ENCODE results near the gene PAX5.

Gene PAX5

GRCh38 chr9:36898431-36899020, 135.5 kb downstream of the PAX5 start:
- no peaks in the 10 kb centered on the region for H3K27me3 ChIP-seq (ENCODE audit: control insufficient read depth, low read length)
- peaks cover 4% of the 10 kb centered on the region for H4K20me1 ChIP-seq (ENCODE audit: control insufficient read depth, insufficient read depth, low read depth, low read length)
- H3K9me3 ChIP-seq (ENCODE audit: control insufficient read depth, insufficient read depth, low read length) = no peaks in the 10 kb centered on the region
- H3K4me2 ChIP-seq (ENCODE audit: low read length) = no peak overlapping the region
- no peaks in the 10 kb centered on the region for H3F3A ChIP-seq (ENCODE audit: control insufficient read depth, insufficient read depth)
- H3K9me2 ChIP-seq (replicated peaks; ENCODE audit: control insufficient read depth, low read length) = no peaks in the 10 kb centered on the region
- TF ChIP-seq EZH2phosphoT487 (IDR thresholded peaks at IDR 0.05; ENCODE audit: borderline replicate concordance, low read length) = no peak
- TF ChIP-seq, protein P1, sequence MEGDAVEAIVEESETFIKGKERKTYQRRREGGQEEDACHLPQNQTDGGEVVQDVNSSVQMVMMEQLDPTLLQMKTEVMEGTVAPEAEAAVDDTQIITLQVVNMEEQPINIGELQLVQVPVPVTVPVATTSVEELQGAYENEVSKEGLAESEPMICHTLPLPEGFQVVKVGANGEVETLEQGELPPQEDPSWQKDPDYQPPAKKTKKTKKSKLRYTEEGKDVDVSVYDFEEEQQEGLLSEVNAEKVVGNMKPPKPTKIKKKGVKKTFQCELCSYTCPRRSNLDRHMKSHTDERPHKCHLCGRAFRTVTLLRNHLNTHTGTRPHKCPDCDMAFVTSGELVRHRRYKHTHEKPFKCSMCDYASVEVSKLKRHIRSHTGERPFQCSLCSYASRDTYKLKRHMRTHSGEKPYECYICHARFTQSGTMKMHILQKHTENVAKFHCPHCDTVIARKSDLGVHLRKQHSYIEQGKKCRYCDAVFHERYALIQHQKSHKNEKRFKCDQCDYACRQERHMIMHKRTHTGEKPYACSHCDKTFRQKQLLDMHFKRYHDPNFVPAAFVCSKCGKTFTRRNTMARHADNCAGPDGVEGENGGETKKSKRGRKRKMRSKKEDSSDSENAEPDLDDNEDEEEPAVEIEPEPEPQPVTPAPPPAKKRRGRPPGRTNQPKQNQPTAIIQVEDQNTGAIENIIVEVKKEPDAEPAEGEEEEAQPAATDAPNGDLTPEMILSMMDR (IDR thresholded peaks at IDR 0.05; ENCODE audit: low read depth, low read length, poor library complexity, severe bottlenecking) = no peak
- peaks cover 31% of the 10 kb centered on the region for H3K79me2 ChIP-seq (ENCODE audit: control insufficient read depth, low read length)
- no peak overlapping the region for H3K27ac ChIP-seq (ENCODE audit: low read depth, low read length)
- H3K36me3 ChIP-seq (ENCODE audit: control insufficient read depth, low read length) = peaks cover 99% of the 10 kb centered on the region
- H3K4me1 ChIP-seq (ENCODE audit: control insufficient read depth, low read length) = no peaks in the 10 kb centered on the region
- H3K4me3 ChIP-seq (ENCODE audit: low read length) = no peak overlapping the region

DNA sequence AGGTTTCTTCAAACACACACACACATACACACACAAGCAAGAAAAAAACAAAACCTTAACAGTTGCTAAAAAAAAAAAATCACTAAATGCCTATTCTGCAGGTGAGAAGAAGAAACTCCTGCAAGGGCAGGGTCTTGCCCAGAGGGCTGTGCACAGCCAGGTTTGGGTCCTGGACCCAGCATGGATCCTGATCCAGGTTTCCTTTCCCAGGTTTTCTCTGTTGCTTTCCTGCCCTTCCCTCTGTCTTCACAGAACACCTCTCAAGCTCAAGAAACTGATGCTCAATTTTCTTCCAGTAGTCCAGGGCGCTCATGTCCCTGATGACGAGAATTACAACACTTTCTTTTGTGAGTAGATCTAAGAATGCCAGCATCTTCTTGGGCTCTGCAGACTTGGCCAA, 136.6 kb downstream of the PAX5 start:
- H3K9me2 ChIP-seq (replicated peaks; ENCODE audit: control insufficient read depth, low read length) = no peaks in the 10 kb centered on the region
- H3F3A ChIP-seq (ENCODE audit: control insufficient read depth, insufficient read depth) = no peaks in the 10 kb centered on the region
- no peak overlapping the region for H3K4me2 ChIP-seq (ENCODE audit: low read length)
- H3K4me1 ChIP-seq (ENCODE audit: control insufficient read depth, low read length) = no peaks in the 10 kb centered on the region
- H3K4me3 ChIP-seq (ENCODE audit: low read length) = no peak overlapping the region
- no peak overlapping the region for H3K27ac ChIP-seq (ENCODE audit: low read depth, low read length)
- peaks cover 41% of the 10 kb centered on the region for H3K79me2 ChIP-seq (ENCODE audit: control insufficient read depth, low read length)
- H3K27me3 ChIP-seq (ENCODE audit: control insufficient read depth, low read length) = no peaks in the 10 kb centered on the region
- H3K36me3 ChIP-seq (ENCODE audit: control insufficient read depth, low read length) = peaks cover 99% of the 10 kb centered on the region
- TF ChIP-seq, protein P1 (IDR thresholded peaks at IDR 0.05; ENCODE audit: low read depth, low read length, poor library complexity, severe bottlenecking) = no peak
- TF ChIP-seq EZH2phosphoT487 (IDR thresholded peaks at IDR 0.05; ENCODE audit: borderline replicate concordance, low read length) = no peak
- H4K20me1 ChIP-seq (ENCODE audit: control insufficient read depth, insufficient read depth, low read depth, low read length) = peaks cover 4% of the 10 kb centered on the region
- H3K9me3 ChIP-seq (ENCODE audit: control insufficient read depth, insufficient read depth, low read length) = no peaks in the 10 kb centered on the region

DNA sequence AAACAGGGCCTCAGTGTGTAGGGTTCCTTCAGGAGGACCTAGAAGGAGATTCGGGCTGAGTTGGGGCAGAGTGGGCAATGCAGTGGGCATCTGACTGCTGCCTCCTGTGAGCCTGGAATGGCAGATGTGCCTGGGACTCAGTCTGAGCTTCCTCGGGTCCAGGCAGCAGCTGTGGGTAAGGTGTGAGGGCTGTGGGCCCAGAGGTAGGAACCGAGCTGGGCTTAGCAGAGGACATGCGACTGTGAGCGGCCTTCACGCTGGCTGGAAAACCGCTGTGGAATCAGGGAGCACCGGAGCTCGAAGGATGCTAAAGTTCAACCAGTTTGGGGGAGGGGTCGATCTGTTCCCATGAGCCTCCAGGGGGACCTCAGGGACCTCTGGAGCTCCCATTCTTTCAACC, 137.0 kb downstream of the PAX5 start:
- H3K79me2 ChIP-seq (ENCODE audit: control insufficient read depth, low read length) = peaks cover 46% of the 10 kb centered on the region
- H3K9me3 ChIP-seq (ENCODE audit: control insufficient read depth, insufficient read depth, low read length) = no peaks in the 10 kb centered on the region
- no peaks in the 10 kb centered on the region for H3F3A ChIP-seq (ENCODE audit: control insufficient read depth, insufficient read depth)
- H4K20me1 ChIP-seq (ENCODE audit: control insufficient read depth, insufficient read depth, low read depth, low read length) = peaks cover 5% of the 10 kb centered on the region
- no peak overlapping the region for H3K27ac ChIP-seq (ENCODE audit: low read depth, low read length)
- TF ChIP-seq, protein P1 (IDR thresholded peaks at IDR 0.05; ENCODE audit: low read depth, low read length, poor library complexity, severe bottlenecking) = no peak
- TF ChIP-seq EZH2phosphoT487 (IDR thresholded peaks at IDR 0.05; ENCODE audit: borderline replicate concordance, low read length) = no peak
- no peaks in the 10 kb centered on the region for H3K4me1 ChIP-seq (ENCODE audit: control insufficient read depth, low read length)
- no peak overlapping the region for H3K4me3 ChIP-seq (ENCODE audit: low read length)
- no peaks in the 10 kb centered on the region for H3K27me3 ChIP-seq (ENCODE audit: control insufficient read depth, low read length)
- H3K4me2 ChIP-seq (ENCODE audit: low read length) = no peak overlapping the region
- peaks cover 99% of the 10 kb centered on the region for H3K36me3 ChIP-seq (ENCODE audit: control insufficient read depth, low read length)
- no peaks in the 10 kb centered on the region for H3K9me2 ChIP-seq (replicated peaks; ENCODE audit: control insufficient read depth, low read length)

All from DOHH2 (cell line).